GM12878 (cell line): ENCODE data around the gene ARFRP1. TPM values are rescaled to one million over a fixed set of nuclear protein-coding genes. Genes with fewer than 3 reads are reported as not detected.

Source experiments
- EGR1 ChIP-seq, 2 experiments: IDR thresholded peaks; 1 replicate in 1 of 2; 2 replicates in 1 of 2; pipeline ENCODE4 v1.6.1; 2011 to 2012; ENCODE audit warnings: low read depth in 2 of 2, low read length in 2 of 2, borderline replicate concordance in 1 of 2, mild to moderate bottlenecking in 1 of 2, moderate library complexity in 1 of 2
- HDGF ChIP-seq: fragments of 450-650 bp; IDR thresholded peaks from 2 replicates; pipeline ENCODE4 v1.6.1; 2016; ENCODE audit warnings: antibody characterized with exemption
- KAT2A ChIP-seq: conservative IDR thresholded peaks from 2 replicates; pipeline ENCODE4 v1.6.1; 2011; ENCODE audit warnings: low read depth, low read length; ENCODE audit not compliant: control insufficient read depth
- polyA plus RNA-seq, 11 experiments: library from polyadenylated mRNA; depleted of rRNA in 4 of 11; unstranded in 6 of 11; stranded (reverse) in 5 of 11; fragments of >200 nt; fragmentation: Nextera tagmentation in 4 of 11; fragmentation: Illumina TruSeq in 1 of 11; extraction: Ambion mirVana in 4 of 11; extraction: Trizol in 1 of 11; gene quantifications; 1 replicate in 1 of 11; 2 replicates in 10 of 11; pipeline versions ENCODE4 v1.2.1 to v1.2.3, GENCODE V29; 2011 to 2016; ENCODE audit warnings: inconsistent platforms in 2 of 11, missing spikeins in 2 of 11, low read depth in 1 of 11
- total RNA-seq, 4 experiments: library from RNA; depleted of rRNA in 3 of 4; stranded (reverse); fragments of >200 nt in 3 of 4; fragmentation: Illumina TruSeq in 1 of 4; extraction: Trizol in 1 of 4; gene quantifications; 2 replicates each; pipeline versions ENCODE4 v1.2.1 to v1.2.3, GENCODE V29; 2013 to 2021
- TF ChIP-seq, protein P1 (sequence below): fragments of 450-650 bp; formaldehyde crosslinking; IDR thresholded peaks from 2 replicates; pipeline ENCODE4 v1.5.0; 2022; ENCODE audit warnings: mild to moderate bottlenecking, missing genetic modification characterization
- TF ChIP-seq, protein P2 (sequence below): fragments of 450-650 bp; IDR thresholded peaks from 2 replicates; pipeline ENCODE4 v1.6.1; 2017; ENCODE audit warnings: borderline replicate concordance
- TF ChIP-seq, protein P3 (sequence below): IDR thresholded peaks from 2 replicates; pipeline ENCODE4 v1.6.1; 2012; ENCODE audit warnings: low read depth, low read length, improper control_type of control experiment

Gene ARFRP1
- total and polyA plus RNA-seq, 10 of the 15 experiments (the other 5 are each of a cell fraction or from before 2014, with no cell fraction given) = 0.37 to 71.7 (median 34.6) TPM

DNA sequence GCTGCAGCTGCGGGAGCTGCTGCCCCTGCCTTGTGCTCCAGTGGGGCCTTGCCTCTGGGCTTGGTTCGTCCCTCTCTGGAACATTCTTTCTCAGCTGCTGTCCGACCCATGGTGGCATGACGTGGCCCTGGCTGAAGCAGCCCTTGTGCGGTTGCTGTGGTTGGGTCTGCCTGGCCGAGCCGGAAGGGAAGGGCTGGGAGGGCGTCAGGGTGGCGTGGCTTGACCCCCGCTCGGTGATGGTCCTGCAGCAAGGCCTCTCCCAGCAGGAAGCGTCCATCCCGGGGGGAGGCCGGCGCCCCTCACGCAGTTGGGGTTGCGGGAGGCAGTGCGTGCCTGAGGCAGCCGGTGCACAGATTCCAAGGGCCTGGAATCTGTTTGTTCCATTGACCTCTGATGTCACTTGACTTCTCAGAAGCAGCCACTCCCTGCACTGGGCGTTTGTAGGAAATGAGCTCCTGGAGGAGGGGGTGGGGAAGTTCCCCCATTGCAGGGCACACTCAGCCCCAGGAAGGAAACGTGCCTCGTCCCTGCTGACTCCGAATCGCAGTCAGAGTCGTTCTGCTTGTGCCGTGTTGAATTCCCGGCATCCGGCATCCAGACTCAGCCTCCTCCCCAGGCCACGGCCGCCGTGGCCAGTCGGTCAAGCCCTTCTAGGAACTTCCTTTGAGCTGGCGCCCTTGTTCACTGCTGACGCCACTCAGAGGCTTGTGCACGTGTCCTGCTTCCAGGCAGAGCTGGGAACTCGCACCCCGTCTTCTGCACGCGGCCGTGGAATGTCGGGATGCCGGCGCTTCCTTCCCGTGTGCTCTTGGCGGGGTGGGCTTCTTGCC is 21.1 kb downstream of the ARFRP1 start (continued):
- TF ChIP-seq, protein P1, sequence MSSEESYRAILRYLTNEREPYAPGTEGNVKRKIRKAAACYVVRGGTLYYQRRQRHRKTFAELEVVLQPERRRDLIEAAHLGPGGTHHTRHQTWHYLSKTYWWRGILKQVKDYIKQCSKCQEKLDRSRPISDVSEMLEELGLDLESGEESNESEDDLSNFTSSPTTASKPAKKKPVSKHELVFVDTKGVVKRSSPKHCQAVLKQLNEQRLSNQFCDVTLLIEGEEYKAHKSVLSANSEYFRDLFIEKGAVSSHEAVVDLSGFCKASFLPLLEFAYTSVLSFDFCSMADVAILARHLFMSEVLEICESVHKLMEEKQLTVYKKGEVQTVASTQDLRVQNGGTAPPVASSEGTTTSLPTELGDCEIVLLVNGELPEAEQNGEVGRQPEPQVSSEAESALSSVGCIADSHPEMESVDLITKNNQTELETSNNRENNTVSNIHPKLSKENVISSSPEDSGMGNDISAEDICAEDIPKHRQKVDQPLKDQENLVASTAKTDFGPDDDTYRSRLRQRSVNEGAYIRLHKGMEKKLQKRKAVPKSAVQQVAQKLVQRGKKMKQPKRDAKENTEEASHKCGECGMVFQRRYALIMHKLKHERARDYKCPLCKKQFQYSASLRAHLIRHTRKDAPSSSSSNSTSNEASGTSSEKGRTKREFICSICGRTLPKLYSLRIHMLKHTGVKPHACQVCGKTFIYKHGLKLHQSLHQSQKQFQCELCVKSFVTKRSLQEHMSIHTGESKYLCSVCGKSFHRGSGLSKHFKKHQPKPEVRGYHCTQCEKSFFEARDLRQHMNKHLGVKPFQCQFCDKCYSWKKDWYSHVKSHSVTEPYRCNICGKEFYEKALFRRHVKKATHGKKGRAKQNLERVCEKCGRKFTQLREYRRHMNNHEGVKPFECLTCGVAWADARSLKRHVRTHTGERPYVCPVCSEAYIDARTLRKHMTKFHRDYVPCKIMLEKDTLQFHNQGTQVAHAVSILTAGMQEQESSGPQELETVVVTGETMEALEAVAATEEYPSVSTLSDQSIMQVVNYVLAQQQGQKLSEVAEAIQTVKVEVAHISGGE (CRISPR knock-in tag) = no peak
- TF ChIP-seq HDGF (no peak), EGR1 (IDR thresholded peaks at IDR 0.05; ENCODE audit: borderline replicate concordance in 1 of 2, low read depth in 2 of 2, low read length in 2 of 2) (peak in 1 of 2 experiments; percentile 59; a peak in 2 of 3 replicates), KAT2A (no peak)
- TF ChIP-seq, protein P2, sequence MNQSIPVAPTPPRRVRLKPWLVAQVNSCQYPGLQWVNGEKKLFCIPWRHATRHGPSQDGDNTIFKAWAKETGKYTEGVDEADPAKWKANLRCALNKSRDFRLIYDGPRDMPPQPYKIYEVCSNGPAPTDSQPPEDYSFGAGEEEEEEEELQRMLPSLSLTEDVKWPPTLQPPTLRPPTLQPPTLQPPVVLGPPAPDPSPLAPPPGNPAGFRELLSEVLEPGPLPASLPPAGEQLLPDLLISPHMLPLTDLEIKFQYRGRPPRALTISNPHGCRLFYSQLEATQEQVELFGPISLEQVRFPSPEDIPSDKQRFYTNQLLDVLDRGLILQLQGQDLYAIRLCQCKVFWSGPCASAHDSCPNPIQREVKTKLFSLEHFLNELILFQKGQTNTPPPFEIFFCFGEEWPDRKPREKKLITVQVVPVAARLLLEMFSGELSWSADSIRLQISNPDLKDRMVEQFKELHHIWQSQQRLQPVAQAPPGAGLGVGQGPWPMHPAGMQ = no peak
- TF ChIP-seq, protein P3, sequence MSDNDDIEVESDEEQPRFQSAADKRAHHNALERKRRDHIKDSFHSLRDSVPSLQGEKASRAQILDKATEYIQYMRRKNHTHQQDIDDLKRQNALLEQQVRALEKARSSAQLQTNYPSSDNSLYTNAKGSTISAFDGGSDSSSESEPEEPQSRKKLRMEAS = no peak
